LNCaP clone FGC (cell line): ENCODE measurements around the gene SLF1.

ENCODE experiments used
- DNase-seq: peaks from one replicate; pipeline ENCODE4 v3.0.0-alpha.2; 2011; ENCODE audit warnings: low read depth
- H3K4me3 ChIP-seq: 2 replicates; pipeline ENCODE4 v1.5.1; 2011; ENCODE audit warnings: mild to moderate bottlenecking, low read depth, low read length, control low read depth
- CTCF ChIP-seq: IDR thresholded peaks from 2 replicates; pipeline ENCODE4 v1.5.1; 2012; ENCODE audit warnings: mild to moderate bottlenecking; ENCODE audit not compliant: control insufficient read depth, insufficient read depth; ENCODE audit errors: extremely low read depth

SLF1 gene

GRCh38 chr5:94692581-94692980, 74.1 kb downstream of the SLF1 start:
- DNase-seq: no peak
- no peak overlapping the region for H3K4me3 ChIP-seq
- TF ChIP-seq CTCF: no peak

DNA sequence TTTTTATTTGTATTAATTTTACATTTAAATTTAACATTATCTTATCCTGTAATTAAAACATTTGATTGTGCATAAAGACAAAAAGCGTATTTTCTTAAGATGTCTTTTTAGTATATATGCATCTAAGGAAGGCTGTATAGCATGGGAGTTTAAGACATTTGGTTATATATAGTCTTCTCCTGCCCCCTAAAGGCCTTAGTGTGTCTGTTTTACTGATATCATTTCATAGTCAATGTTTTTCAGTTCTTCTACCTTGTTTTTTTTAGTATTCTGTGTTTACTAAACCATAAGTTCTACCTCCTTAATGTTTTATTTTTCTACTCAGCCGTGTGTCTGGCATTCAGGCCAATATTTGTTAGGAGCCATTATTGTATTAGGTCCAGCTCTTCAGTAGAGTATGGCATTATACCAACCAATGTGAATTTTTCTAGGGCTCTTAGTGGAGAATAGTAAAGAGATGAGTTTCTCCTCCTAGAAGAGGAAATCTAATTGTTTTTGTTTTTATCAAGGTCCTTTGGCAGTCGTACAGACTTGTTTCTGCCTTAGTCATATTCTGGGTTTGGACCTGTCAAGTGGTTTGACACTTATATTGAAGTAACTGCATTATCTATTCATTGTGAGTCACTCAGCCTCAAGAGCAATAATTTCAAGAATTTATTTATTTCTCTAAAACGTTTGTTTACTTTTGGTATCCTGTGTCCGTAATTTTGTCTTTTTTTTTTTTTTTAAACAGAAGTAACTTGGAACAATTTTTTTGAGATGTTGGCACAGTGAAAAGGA, 74.8 kb downstream of the SLF1 start:
- no peak overlapping the region for H3K4me3 ChIP-seq
- DNase-seq: no peak
- TF ChIP-seq CTCF: peak; percentile 51

GRCh38 chr5:94693845-94694370, 75.4 kb downstream of the SLF1 start:
- no peak overlapping the region for H3K4me3 ChIP-seq
- TF ChIP-seq CTCF: no peak
- no peak for DNase-seq

GRCh38 chr5:94694671-94695070, 76.2 kb downstream of the SLF1 start:
- no peak overlapping the region for H3K4me3 ChIP-seq
- no peak for TF ChIP-seq CTCF
- no peak for DNase-seq

GRCh38 chr5:94698197-94698596, 79.7 kb downstream of the SLF1 start:
- no peak overlapping the region for H3K4me3 ChIP-seq
- no peak for DNase-seq
- TF ChIP-seq CTCF: no peak

GRCh38 chr5:94699562-94699961, 81.1 kb downstream of the SLF1 start:
- no peak overlapping the region for H3K4me3 ChIP-seq
- TF ChIP-seq CTCF: no peak
- no peak for DNase-seq

DNA sequence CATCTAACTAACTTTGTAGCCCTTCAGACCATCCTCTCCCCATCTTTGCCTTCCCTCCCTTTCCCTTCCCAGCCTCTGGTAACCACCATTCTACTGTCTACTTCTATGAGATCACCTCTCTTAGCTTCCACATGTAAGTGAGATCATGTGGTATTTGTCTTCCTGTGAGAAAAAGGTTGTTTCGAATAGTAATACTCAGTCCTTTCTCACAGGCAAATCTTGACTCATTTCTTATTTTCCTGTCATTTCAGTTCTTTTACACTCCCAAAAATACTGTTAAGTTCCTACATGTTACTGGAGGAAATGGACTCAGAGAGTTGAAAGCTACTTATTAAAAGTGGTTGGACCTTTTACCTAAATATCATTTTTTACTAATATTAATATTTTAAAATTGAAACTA, 82.1 kb downstream of the SLF1 start:
- no peak overlapping the region for H3K4me3 ChIP-seq
- DNase-seq: no peak
- TF ChIP-seq CTCF: no peak
